Endodermal cell (in vitro differentiated cells): ENCODE results near the gene NCAM1. TPM values are rescaled to one million over a fixed set of nuclear protein-coding genes. Genes with fewer than 3 reads are reported as not detected.

Experiments used
- DNase-seq: peaks from one replicate; pipeline ENCODE4 v3.0.0-alpha.2; 2017
- H3K27ac ChIP-seq: 2 replicates; pipeline ENCODE4 v1.5.1; 2013; ENCODE audit warnings: mild to moderate bottlenecking, low read depth, low read length, moderate library complexity
- H3K27me3 ChIP-seq: 2 replicates; pipeline ENCODE4 v1.6.1; 2013; ENCODE audit warnings: mild to moderate bottlenecking, low read length, moderate library complexity; ENCODE audit not compliant: insufficient read depth, control insufficient read depth, poor library complexity, severe bottlenecking
- H3K36me3 ChIP-seq: 2 replicates; pipeline ENCODE4 v1.7.0; 2013; ENCODE audit warnings: mild to moderate bottlenecking, low read length, moderate library complexity; ENCODE audit not compliant: control insufficient read depth, insufficient read depth
- H3K4me1 ChIP-seq: one replicate; pipeline ENCODE4 v1.7.0; 2013; ENCODE audit warnings: low read length; ENCODE audit not compliant: control insufficient read depth, insufficient read depth
- H3K4me3 ChIP-seq: 2 replicates; pipeline ENCODE4 v1.5.1; 2013; ENCODE audit warnings: mild to moderate bottlenecking, low read length, moderate library complexity
- H3K9ac ChIP-seq: 2 replicates; pipeline ENCODE4 v1.6.1; 2013; ENCODE audit warnings: mild to moderate bottlenecking, low read length, moderate library complexity; ENCODE audit not compliant: poor library complexity, severe bottlenecking; ENCODE audit errors: extremely low read depth
- H3K9me3 ChIP-seq: 2 replicates; pipeline ENCODE4 v1.6.1; 2013; ENCODE audit warnings: mild to moderate bottlenecking, low read length, moderate library complexity; ENCODE audit not compliant: control insufficient read depth
- H3K27ac Mint-ChIP-seq: 2 replicates; pipeline ENCODE4 v1.8.0; 2020; ENCODE audit warnings: mixed read lengths
- H3K27me3 Mint-ChIP-seq: 2 replicates; pipeline ENCODE4 v1.8.0; 2021; ENCODE audit warnings: mild to moderate bottlenecking, mixed read lengths; ENCODE audit not compliant: insufficient read depth
- H3K36me3 Mint-ChIP-seq: 2 replicates; pipeline ENCODE4 v1.8.0; 2020; ENCODE audit warnings: low read depth, mixed read lengths
- H3K4me1 Mint-ChIP-seq: 2 replicates; pipeline ENCODE4 v1.8.0; 2020; ENCODE audit warnings: mixed read lengths
- H3K4me3 Mint-ChIP-seq: 2 replicates; pipeline ENCODE4 v1.8.0; 2020; ENCODE audit warnings: mild to moderate bottlenecking, moderate library complexity, mixed read lengths
- H3K9me3 Mint-ChIP-seq: 2 replicates; pipeline ENCODE4 v1.8.0; 2020; ENCODE audit warnings: mild to moderate bottlenecking, mixed read lengths
- WGBS, 2 experiments: methylation state at CpG; one replicate each; pipeline versions ENCODE4 v1.1.5 to v1.1.7; 2013; ENCODE audit warnings: missing lambda C conversion rate in 2 of 2, mixed read lengths in 1 of 2; ENCODE audit not compliant: insufficient coverage in 1 of 2, insufficient read length in 1 of 2; 5-methylcytosine and 5-hydroxymethylcytosine counted together
- total RNA-seq, 2 donors: library from RNA; stranded (reverse); fragmentation: NEBNext Ultra II Directional in 1 of 2; extraction: Animal tissue kit (Norgen Biotek cat#: 25700) in 1 of 2; gene quantifications; 2 replicates in 1 of 2; 3 replicates in 1 of 2; pipeline ENCODE4 v1.2.1, GENCODE V29; 2021
- TF ChIP-seq, protein P1 (sequence below): fragments of 200-600 bp; sonication (generic); conservative IDR thresholded peaks from 2 replicates; pipeline ENCODE4 v1.5.0; 2021; ENCODE audit warnings: antibody characterized with exemption, mild to moderate bottlenecking

The NCAM1 gene
- total RNA-seq, 2 donors from 2014 or later = 1.6 to 2.9 TPM

DNA sequence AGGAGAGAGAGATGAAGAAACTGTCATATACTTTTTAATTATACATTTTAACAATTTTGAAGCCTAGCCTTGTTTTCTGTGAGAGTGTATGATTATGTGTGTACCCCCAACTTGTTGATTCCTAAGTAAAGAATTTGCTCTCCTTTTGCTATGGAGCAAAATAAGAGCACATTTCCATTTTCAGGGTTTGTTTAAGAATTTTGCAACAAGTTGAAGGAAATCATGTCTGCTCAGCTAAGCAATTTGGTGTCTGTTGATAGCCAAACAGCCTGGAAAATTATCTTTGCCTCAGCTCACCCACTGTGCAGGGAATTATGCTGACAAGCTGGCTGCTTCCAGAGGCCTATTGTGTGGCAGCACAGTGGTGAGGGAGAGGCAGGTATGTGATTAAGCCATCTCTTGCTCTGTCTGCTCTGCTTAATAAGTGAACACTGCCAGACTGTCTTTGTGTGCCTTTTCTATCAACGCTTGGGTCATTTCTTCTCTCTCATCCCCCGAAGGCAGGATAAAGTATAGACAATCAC is 218.0 kb downstream of the NCAM1 start:
- 43 to 73% methylated on average over 1 to 2 of the region's 2 CpGs for WGBS, 2 experiments

DNA sequence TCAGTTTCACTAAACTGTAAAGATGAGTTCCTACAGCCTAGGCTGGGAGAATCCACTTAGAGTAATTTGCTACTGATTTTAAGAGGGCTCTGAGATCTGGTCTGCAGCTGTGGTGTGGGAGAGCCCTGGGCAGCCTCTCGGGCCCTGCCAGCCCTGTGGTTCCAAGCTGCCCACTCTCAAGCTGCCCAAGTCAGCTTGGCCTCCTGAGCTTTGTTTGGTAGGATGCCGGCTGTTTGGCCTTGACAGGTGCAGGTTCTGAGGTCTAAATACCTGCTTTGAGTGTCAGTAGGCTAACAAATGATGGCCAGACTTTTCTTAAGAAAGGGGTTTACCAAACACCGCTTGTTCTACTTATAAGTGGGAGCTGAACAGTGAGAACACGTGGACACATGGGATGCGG is 219.9 kb downstream of the NCAM1 start:
- peak; percentile 13 for DNase-seq
- Histone ChIP-seq H3K36me3 (no peaks in the 10 kb centered on the region), H3K27ac (no peak overlapping the region), H3K4me3 (no peak overlapping the region), H3K9ac (no peak overlapping the region), H3K9me3 (no peaks in the 10 kb centered on the region), H3K4me1 (peaks cover 13% of the 10 kb centered on the region), H3K27me3 (no peaks in the 10 kb centered on the region)
- Mint-ChIP-seq H3K27ac (no peak overlapping the region), H3K36me3 (no peaks in the 10 kb centered on the region), H3K4me3 (no peak overlapping the region), H3K9me3 (no peaks in the 10 kb centered on the region), H3K27me3 (peaks cover 2% of the 10 kb centered on the region), H3K4me1 (peaks cover 16% of the 10 kb centered on the region)
- 95 to 97% methylated on average over 5 of the region's 5 CpGs for WGBS, 2 experiments
- TF ChIP-seq, protein P1, sequence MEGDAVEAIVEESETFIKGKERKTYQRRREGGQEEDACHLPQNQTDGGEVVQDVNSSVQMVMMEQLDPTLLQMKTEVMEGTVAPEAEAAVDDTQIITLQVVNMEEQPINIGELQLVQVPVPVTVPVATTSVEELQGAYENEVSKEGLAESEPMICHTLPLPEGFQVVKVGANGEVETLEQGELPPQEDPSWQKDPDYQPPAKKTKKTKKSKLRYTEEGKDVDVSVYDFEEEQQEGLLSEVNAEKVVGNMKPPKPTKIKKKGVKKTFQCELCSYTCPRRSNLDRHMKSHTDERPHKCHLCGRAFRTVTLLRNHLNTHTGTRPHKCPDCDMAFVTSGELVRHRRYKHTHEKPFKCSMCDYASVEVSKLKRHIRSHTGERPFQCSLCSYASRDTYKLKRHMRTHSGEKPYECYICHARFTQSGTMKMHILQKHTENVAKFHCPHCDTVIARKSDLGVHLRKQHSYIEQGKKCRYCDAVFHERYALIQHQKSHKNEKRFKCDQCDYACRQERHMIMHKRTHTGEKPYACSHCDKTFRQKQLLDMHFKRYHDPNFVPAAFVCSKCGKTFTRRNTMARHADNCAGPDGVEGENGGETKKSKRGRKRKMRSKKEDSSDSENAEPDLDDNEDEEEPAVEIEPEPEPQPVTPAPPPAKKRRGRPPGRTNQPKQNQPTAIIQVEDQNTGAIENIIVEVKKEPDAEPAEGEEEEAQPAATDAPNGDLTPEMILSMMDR = no peak

More for the DNA sequence above, 218.0 kb downstream of the NCAM1 start:
- TF ChIP-seq, protein P1 = no peak
- Mint-ChIP-seq H3K36me3 (no peaks in the 10 kb centered on the region), H3K9me3 (no peaks in the 10 kb centered on the region), H3K4me1 (peaks cover 19% of the 10 kb centered on the region), H3K27ac (no peak overlapping the region), H3K27me3 (peaks cover 2% of the 10 kb centered on the region), H3K4me3 (no peak overlapping the region)
- H3K4me1 ChIP-seq = peaks cover 13% of the 10 kb centered on the region
- H3K36me3 ChIP-seq = no peaks in the 10 kb centered on the region
- H3K9me3 ChIP-seq = no peaks in the 10 kb centered on the region
- H3K27me3 ChIP-seq = no peaks in the 10 kb centered on the region
- peak; percentile 65 for DNase-seq
- H3K9ac ChIP-seq = no peak overlapping the region
- peak overlapping the region; percentile 61 for H3K27ac ChIP-seq
- H3K4me3 ChIP-seq = no peak overlapping the region

DNA sequence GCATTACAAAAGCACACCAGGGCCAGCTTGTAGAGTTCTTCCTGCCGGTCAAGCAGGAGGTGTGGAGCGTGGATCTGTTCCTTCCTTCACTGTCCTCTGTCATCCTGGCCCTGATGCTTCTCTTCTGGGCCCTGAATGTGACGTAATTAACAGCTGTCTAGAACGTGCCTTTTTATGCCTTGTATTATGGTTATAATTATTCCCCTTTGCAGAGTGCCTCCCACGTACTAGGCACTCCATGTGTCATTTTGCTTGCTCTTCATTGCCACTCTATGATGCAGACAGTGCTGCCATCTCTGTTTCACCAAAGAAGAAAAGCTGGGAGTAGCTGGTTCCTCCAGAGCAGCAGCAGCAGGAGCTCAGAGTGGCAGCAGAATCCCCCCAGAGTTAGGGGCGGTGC is 221.1 kb downstream of the NCAM1 start:
- peaks cover 7% of the 10 kb centered on the region for H3K27me3 Mint-ChIP-seq
- no peak overlapping the region for H3K9ac ChIP-seq
- H3K36me3 ChIP-seq = no peaks in the 10 kb centered on the region
- TF ChIP-seq, protein P1 = no peak
- DNase-seq = peak; percentile 39
- H3K4me1 Mint-ChIP-seq = peaks cover 16% of the 10 kb centered on the region
- no peaks in the 10 kb centered on the region for H3K9me3 Mint-ChIP-seq
- H3K36me3 Mint-ChIP-seq = no peaks in the 10 kb centered on the region
- H3K27me3 ChIP-seq = no peaks in the 10 kb centered on the region
- no peak overlapping the region for H3K4me3 ChIP-seq
- no peak overlapping the region for H3K27ac ChIP-seq
- no peak overlapping the region for H3K27ac Mint-ChIP-seq
- 84 to 93% methylated on average over 3 to 6 of the region's 6 CpGs for WGBS, 2 experiments
- H3K4me1 ChIP-seq = peaks cover 13% of the 10 kb centered on the region
- H3K9me3 ChIP-seq = no peaks in the 10 kb centered on the region
- no peak overlapping the region for H3K4me3 Mint-ChIP-seq
